Upper lobe of left lung (tissue), 4 donors: ENCODE data around the gene SNED1.

Experiments used
- CTCF ChIP-seq, 6 experiments: fragments of 450-650 bp in 4 of 6; fragments of 200-600 bp in 2 of 6; sonication (generic) in 2 of 6; IDR thresholded peaks; one replicate each; pipeline ENCODE4 v1.5.1; 2016 to 2019; ENCODE audit warnings: antibody characterized with exemption in 6 of 6
- EP300 ChIP-seq, 4 donors: sonication (generic); formaldehyde crosslinking; IDR thresholded peaks; one replicate each; pipeline ENCODE4 v1.5.1; 2017; ENCODE audit warnings: antibody characterized with exemption in 4 of 4, control low read depth in 2 of 4
- POLR2A ChIP-seq, 4 donors: fragments of 450-650 bp; IDR thresholded peaks; one replicate each; pipeline ENCODE4 v1.5.1; 2016 to 2017; ENCODE audit warnings: antibody characterized with exemption in 4 of 4, mild to moderate bottlenecking in 2 of 4
- POLR2AphosphoS5 ChIP-seq, 2 donors: sonication (generic); formaldehyde crosslinking; IDR thresholded peaks; one replicate each; pipeline ENCODE4 v1.5.1; 2017; ENCODE audit warnings: antibody characterized with exemption in 2 of 2

- no peak for TF ChIP-seq CTCF (IDR thresholded peaks at IDR 0.05)
- TF ChIP-seq POLR2A (IDR thresholded peaks at IDR 0.05): no peak
- TF ChIP-seq POLR2AphosphoS5 (IDR thresholded peaks at IDR 0.05): no peak
- TF ChIP-seq EP300 (IDR thresholded peaks at IDR 0.05): no peak
These were observed 122.6 kb downstream of the SNED1 start for GRCh38 chr2:241121008-241121407.
